HepG2 (cell line): ENCODE data around the gene NUP62. TPM values are rescaled to one million over a fixed set of nuclear protein-coding genes. Genes with fewer than 3 reads are reported as not detected.

Source experiments
- AFF4 ChIP-seq: sonication (generic); formaldehyde crosslinking; IDR thresholded peaks from 2 replicates; pipeline ENCODE4 v1.4.0; 2020; ENCODE audit warnings: missing genetic modification reagents
- AKAP8 ChIP-seq: sonication (generic); formaldehyde crosslinking; IDR thresholded peaks from 2 replicates; pipeline ENCODE4 v1.5.1; 2020; ENCODE audit warnings: mild to moderate bottlenecking, missing genetic modification reagents
- HNF4G ChIP-seq, 2 experiments: sonication (generic) in 1 of 2; formaldehyde crosslinking in 1 of 2; IDR thresholded peaks; 2 replicates each; pipeline versions ENCODE4 v1.4.0 to v1.6.1; 2011 to 2020; ENCODE audit warnings: borderline replicate concordance in 2 of 2, low read depth in 2 of 2, mild to moderate bottlenecking in 2 of 2, low read length in 1 of 2, missing genetic modification reagents in 1 of 2, moderate library complexity in 1 of 2
- MAFF ChIP-seq: IDR thresholded peaks from 2 replicates; pipeline ENCODE4 v1.6.1; 2011; ENCODE audit warnings: low read depth, low read length, improper control_type of control experiment
- MIXL1 ChIP-seq: IDR thresholded peaks from 2 replicates; pipeline ENCODE4 v1.6.1; 2016
- NPAS2 ChIP-seq: sonication (generic); formaldehyde crosslinking; IDR thresholded peaks from 2 replicates; pipeline ENCODE4 v1.8.0; 2022; ENCODE audit warnings: mild to moderate bottlenecking, missing genetic modification reagents, borderline replicate concordance
- REST ChIP-seq, 2 experiments: IDR thresholded peaks; 2 replicates each; pipeline ENCODE4 v1.6.1; 2011 to 2012; ENCODE audit warnings: low read length in 2 of 2, borderline replicate concordance in 1 of 2, low read depth in 1 of 2, mild to moderate bottlenecking in 1 of 2, moderate library complexity in 1 of 2
- SPEN ChIP-seq: sonication (generic); formaldehyde crosslinking; IDR thresholded peaks from 2 replicates; pipeline ENCODE4 v1.5.1; 2020; ENCODE audit warnings: low read depth, mild to moderate bottlenecking, missing genetic modification reagents
- ZBTB44 ChIP-seq: sonication (generic); formaldehyde crosslinking; IDR thresholded peaks from 2 replicates; pipeline ENCODE4 v1.4.0; 2020; ENCODE audit warnings: missing genetic modification reagents
- ZMAT3 ChIP-seq: sonication (generic); formaldehyde crosslinking; conservative IDR thresholded peaks from 2 replicates; pipeline ENCODE4 v1.7.0; 2021; ENCODE audit warnings: missing genetic modification reagents
- ZNF124 ChIP-seq: sonication (generic); formaldehyde crosslinking; IDR thresholded peaks from 2 replicates; pipeline ENCODE4 v1.4.0; 2020; ENCODE audit warnings: missing genetic modification reagents
- ZNF574 ChIP-seq: sonication (generic); formaldehyde crosslinking; IDR thresholded peaks from 2 replicates; pipeline ENCODE4 v1.4.0; 2020; ENCODE audit warnings: missing genetic modification reagents
- ZNF788 ChIP-seq: sonication (generic); formaldehyde crosslinking; IDR thresholded peaks from 2 replicates; pipeline ENCODE4 v1.5.0; 2020; ENCODE audit warnings: mild to moderate bottlenecking, missing genetic modification reagents, borderline replicate concordance
- polyA plus RNA-seq, 8 experiments: library from polyadenylated mRNA; depleted of rRNA in 3 of 8; stranded (reverse) in 7 of 8; unstranded in 1 of 8; fragments of >200 nt; fragmentation: Illumina TruSeq in 4 of 8; extraction: Trizol in 4 of 8; gene quantifications; 2 replicates each; pipeline versions ENCODE4 v1.2.1 to v1.2.3, GENCODE V29; 2011 to 2016; ENCODE audit warnings: low read depth in 4 of 8, missing spikeins in 1 of 8, mixed read lengths in 1 of 8; ENCODE audit not compliant: insufficient read depth in 1 of 8
- total RNA-seq, 5 experiments: library from RNA; depleted of rRNA; stranded (reverse); fragments of >200 nt; fragmentation: Illumina TruSeq; extraction: Trizol; gene quantifications; 2 replicates each; pipeline ENCODE4 v1.2.3, GENCODE V29; 2016; ENCODE audit warnings: low read depth in 1 of 5

Gene NUP62
- total and polyA plus RNA-seq, 2 of the 13 experiments (the other 11 are each of a cell fraction or from before 2014, with no cell fraction given), result 16.5 to 41.5 TPM

GRCh38 chr19:49929611-49930482 is 543 bp upstream of the NUP62 start (continued):
- no peak for TF ChIP-seq AFF4 (CRISPR knock-in tag)
- no peak for TF ChIP-seq NPAS2
- peak; percentile 80 for TF ChIP-seq ZNF574
- peak; percentile 64; the same call in 1 of the 2 replicates for TF ChIP-seq MIXL1 (CRISPR knock-in tag)
- TF ChIP-seq REST (IDR thresholded peaks at IDR 0.05; ENCODE audit: borderline replicate concordance in 1 of 2, low read depth in 1 of 2, low read length in 2 of 2), result 0 out of 4 replicates have a peak, but pooled peaks of 1 of the 2 experiments have one; percentile 14
- no peak for TF ChIP-seq ZNF124 (CRISPR knock-in tag)
- TF ChIP-seq ZNF788 (CRISPR knock-in tag), result peak; percentile 23; the same call in 1 of the 2 replicates
- TF ChIP-seq SPEN (CRISPR knock-in tag), result peak; percentile 69
- TF ChIP-seq AKAP8 (CRISPR knock-in tag), result no peak; the same call in 1 of the 2 replicates
- no peak for TF ChIP-seq MAFF
- TF ChIP-seq ZMAT3 (CRISPR knock-in tag), result peak; percentile 23; the same call in 1 of the 2 replicates
- TF ChIP-seq HNF4G (IDR thresholded peaks at IDR 0.05; ENCODE audit: borderline replicate concordance, low read depth, low read length), result 0 out of 2 replicates have a peak, but pooled peaks have one; percentile 5
- no peak for TF ChIP-seq HNF4G (CRISPR knock-in tag; IDR thresholded peaks at IDR 0.05; ENCODE audit: borderline replicate concordance, low read depth)
- TF ChIP-seq ZBTB44 (CRISPR knock-in tag), result 0 out of 2 replicates have a peak, but pooled peaks have one; percentile 69
